ENCODE measurements around the gene FBXL20. TPM values are rescaled to one million over a fixed set of nuclear protein-coding genes. Genes with fewer than 3 reads are reported as not detected.
A peak's percentile ranks its signal among the peaks of the same experiment; 100 is the strongest.
"Not testable (repeated sequence)": the region's sequence is repeated elsewhere in the genome, so short reads cannot be mapped to it uniquely, and the experiment has no call there.

FBXL20 gene
- total and polyA plus RNA-seq, 3 experiments from 2014 or later, result 4.4 to 21.4 (median 20.9) TPM

GRCh38 chr17:39325528-39326240 lies 75.7 kb downstream of the FBXL20 start:
- Mint-ChIP-seq H3K9me3 (no peaks in the 10 kb centered on the region), H3K27me3 (no peaks in the 10 kb centered on the region), H3K27ac (peak overlapping the region in 1 of 8 donors; percentile 81), H3K4me3 (no peak overlapping the region), H3K4me1 (peaks cover 5 to 12% (median 7%) of the 10 kb centered on the region in 3 donors), H3K36me3 (peaks cover 0 to 2% (median 1%) of the 10 kb centered on the region in 3 donors)
- ChIA-PET POLR2A (no interaction called here), CTCF (no interaction called here)
- Histone ChIP-seq H3K27me3 (ENCODE audit: insufficient read depth, low read length, poor library complexity, severe bottlenecking) (no peaks in the 10 kb centered on the region), H3K4me1 (ENCODE audit: insufficient read depth, low read length) (no peaks in the 10 kb centered on the region), H3K27ac (ENCODE audit: low read depth, low read length) (no peak overlapping the region), H3K36me3 (ENCODE audit: insufficient read depth, low read length) (no peaks in the 10 kb centered on the region), H3K9me3 (ENCODE audit: low read length) (no peaks in the 10 kb centered on the region), H3K4me3 (ENCODE audit: low read length) (no peak overlapping the region)
- no peak for DNase-seq

- Mint-ChIP-seq H3K27me3 (no peaks in the 10 kb centered on the region), H3K4me3 (no peak overlapping the region), H3K9me3 (no peaks in the 10 kb centered on the region), H3K27ac (no peak overlapping the region), H3K4me1 (peaks cover 0 to 3% (median 2%) of the 10 kb centered on the region in 3 donors), H3K36me3 (peaks cover 0 to 25% (median 8%) of the 10 kb centered on the region in 3 donors)
- Histone ChIP-seq H3K4me3 (ENCODE audit: low read length) (no peak overlapping the region), H3K27me3 (ENCODE audit: insufficient read depth, low read length, poor library complexity, severe bottlenecking) (no peaks in the 10 kb centered on the region), H3K27ac (ENCODE audit: low read depth, low read length) (no peak overlapping the region), H3K36me3 (ENCODE audit: insufficient read depth, low read length) (no peaks in the 10 kb centered on the region), H3K4me1 (ENCODE audit: insufficient read depth, low read length) (no peaks in the 10 kb centered on the region), H3K9me3 (ENCODE audit: low read length) (no peaks in the 10 kb centered on the region)
- CTCF ChIA-PET, result no interaction called here
- POLR2A ChIA-PET, result no interaction called here
- DNase-seq, result no peak
These were observed 82.8 kb downstream of the FBXL20 start for GRCh38 chr17:39318636-39319035.

GRCh38 chr17:39306509-39307212 lies 94.8 kb downstream of the FBXL20 start:
- H3K9me3 ChIP-seq (ENCODE audit: low read length), result no peaks in the 10 kb centered on the region

GRCh38 chr17:39305978-39306377 lies 95.4 kb downstream of the FBXL20 start:
- H3K9me3 Mint-ChIP-seq, result no peaks in the 10 kb centered on the region
- Histone ChIP-seq H3K36me3 (ENCODE audit: insufficient read depth, low read length) (no peaks in the 10 kb centered on the region), H3K27me3 (ENCODE audit: insufficient read depth, low read length, poor library complexity, severe bottlenecking) (no peaks in the 10 kb centered on the region), H3K4me3 (ENCODE audit: low read length) (no peak overlapping the region), H3K27ac (ENCODE audit: low read depth, low read length) (no peak overlapping the region), H3K9me3 (ENCODE audit: low read length) (no peaks in the 10 kb centered on the region), H3K4me1 (ENCODE audit: insufficient read depth, low read length) (no peaks in the 10 kb centered on the region)
- H3K36me3 Mint-ChIP-seq, result peaks cover under 1 to 35% (median 4%) of the 10 kb centered on the region in 3 donors
- no peak overlapping the region for H3K4me3 Mint-ChIP-seq
- H3K27me3 Mint-ChIP-seq, result no peaks in the 10 kb centered on the region
- ChIA-PET CTCF (no interaction called here), POLR2A (no interaction called here)
- H3K4me1 Mint-ChIP-seq, result no peaks in the 10 kb centered on the region
- DNase-seq, result no peak
- H3K27ac Mint-ChIP-seq, result peak overlapping the region in 1 of 8 donors; percentile 21

More at GRCh38 chr17:39306509-39307212, 94.8 kb downstream of the FBXL20 start:
- Histone ChIP-seq H3K36me3 (ENCODE audit: insufficient read depth, low read length) (no peaks in the 10 kb centered on the region), H3K27ac (ENCODE audit: low read depth, low read length) (no peak overlapping the region), H3K4me1 (ENCODE audit: insufficient read depth, low read length) (no peaks in the 10 kb centered on the region), H3K27me3 (ENCODE audit: insufficient read depth, low read length, poor library complexity, severe bottlenecking) (no peaks in the 10 kb centered on the region), H3K4me3 (ENCODE audit: low read length) (no peak overlapping the region)
- H3K4me3 Mint-ChIP-seq, result no peak overlapping the region
- H3K36me3 Mint-ChIP-seq, result peaks cover 0 to 32% (median 5%) of the 10 kb centered on the region in 3 donors
- H3K4me1 Mint-ChIP-seq, result no peaks in the 10 kb centered on the region
- H3K27me3 Mint-ChIP-seq, result no peaks in the 10 kb centered on the region
- peak overlapping the region in 1 of 8 donors; percentile 61 for H3K27ac Mint-ChIP-seq
- POLR2A ChIA-PET, result no interaction called here
- no peak for DNase-seq
- CTCF ChIA-PET, result no interaction called here
- no peaks in the 10 kb centered on the region for H3K9me3 Mint-ChIP-seq

- ChIA-PET CTCF (no interaction called here), POLR2A (no interaction called here)
- H3K4me1 ChIP-seq (ENCODE audit: insufficient read depth, low read length), result no peaks in the 10 kb centered on the region
- no peak overlapping the region for H3K4me3 Mint-ChIP-seq
- no peaks in the 10 kb centered on the region for H3K4me1 Mint-ChIP-seq
- no peak overlapping the region for H3K27ac ChIP-seq (ENCODE audit: low read depth, low read length)
- no peaks in the 10 kb centered on the region for H3K9me3 Mint-ChIP-seq
- peaks cover 7 to 45% (median 8%) of the 10 kb centered on the region in 3 donors for H3K36me3 Mint-ChIP-seq
- peaks cover 4% of the 10 kb centered on the region for H3K36me3 ChIP-seq (ENCODE audit: insufficient read depth, low read length)
- H3K4me3 ChIP-seq (ENCODE audit: low read length), result no peak overlapping the region
- no peaks in the 10 kb centered on the region for H3K27me3 ChIP-seq (ENCODE audit: insufficient read depth, low read length, poor library complexity, severe bottlenecking)
- no peaks in the 10 kb centered on the region for H3K9me3 ChIP-seq (ENCODE audit: low read length)
- DNase-seq, result no peak
- H3K27me3 Mint-ChIP-seq, result no peaks in the 10 kb centered on the region
- H3K27ac Mint-ChIP-seq, result peak overlapping the region in 1 of 8 donors; percentile 35
These were observed 97.2 kb downstream of the FBXL20 start for GRCh38 chr17:39304188-39304587.

- CTCF ChIA-PET, result no interaction called here
- H3K4me1 ChIP-seq (ENCODE audit: insufficient read depth, low read length), result no peaks in the 10 kb centered on the region
- H3K27me3 ChIP-seq (ENCODE audit: insufficient read depth, low read length, poor library complexity, severe bottlenecking), result no peaks in the 10 kb centered on the region
- H3K36me3 ChIP-seq (ENCODE audit: insufficient read depth, low read length), result no peaks in the 10 kb centered on the region
- Mint-ChIP-seq H3K36me3 (peaks cover 0 to 55% (median 10%) of the 10 kb centered on the region in 3 donors), H3K4me1 (no peaks in the 10 kb centered on the region), H3K27ac (no peak overlapping the region), H3K27me3 (peaks cover 0 to 1% of the 10 kb centered on the region in 2 donors), H3K4me3 (no peak overlapping the region), H3K9me3 (no peaks in the 10 kb centered on the region)
- no peak overlapping the region for H3K27ac ChIP-seq (ENCODE audit: low read depth, low read length)
- no peak for DNase-seq
- no peak overlapping the region for H3K4me3 ChIP-seq (ENCODE audit: low read length)
- POLR2A ChIA-PET, result no interaction called here
- no peaks in the 10 kb centered on the region for H3K9me3 ChIP-seq (ENCODE audit: low read length)
These were observed 107.4 kb downstream of the FBXL20 start for GRCh38 chr17:39294060-39294459.

- H3K27me3 Mint-ChIP-seq; H3K4me3 ChIP-seq (ENCODE audit: low read length); DNase-seq; H3K4me3 Mint-ChIP-seq; H3K4me1 ChIP-seq (ENCODE audit: insufficient read depth, low read length); H3K4me1 Mint-ChIP-seq; CTCF ChIA-PET; POLR2A ChIA-PET; H3K27ac Mint-ChIP-seq; H3K27me3 ChIP-seq (ENCODE audit: insufficient read depth, low read length, poor library complexity, severe bottlenecking); H3K36me3 ChIP-seq (ENCODE audit: insufficient read depth, low read length); H3K9me3 ChIP-seq (ENCODE audit: low read length); H3K27ac ChIP-seq (ENCODE audit: low read depth, low read length); H3K9me3 Mint-ChIP-seq: not testable (repeated sequence)
- peaks cover 0 to 50% (median 6%) of the 10 kb centered on the region in 3 donors for H3K36me3 Mint-ChIP-seq
These were observed 108.9 kb downstream of the FBXL20 start for GRCh38 chr17:39292546-39292945.

- H3K36me3 ChIP-seq (ENCODE audit: insufficient read depth, low read length); H3K9me3 ChIP-seq (ENCODE audit: low read length); CTCF ChIA-PET; H3K4me3 ChIP-seq (ENCODE audit: low read length); POLR2A ChIA-PET; H3K4me1 ChIP-seq (ENCODE audit: insufficient read depth, low read length); H3K4me1 Mint-ChIP-seq; H3K27ac ChIP-seq (ENCODE audit: low read depth, low read length); DNase-seq; H3K27me3 ChIP-seq (ENCODE audit: insufficient read depth, low read length, poor library complexity, severe bottlenecking); H3K27me3 Mint-ChIP-seq; H3K9me3 Mint-ChIP-seq; H3K4me3 Mint-ChIP-seq: not testable (repeated sequence)
- Mint-ChIP-seq H3K36me3 (peaks cover 0 to 32% (median 4%) of the 10 kb centered on the region in 3 donors), H3K27ac (peak overlapping the region in 1 of 8 donors; percentile 17)
These were observed 114.9 kb downstream of the FBXL20 start for GRCh38 chr17:39286513-39286912.
